PC-3 (cell line): ENCODE measurements around the gene CAPG. TPM values are rescaled to one million over a fixed set of nuclear protein-coding genes. Genes with fewer than 3 reads are reported as not detected.

ENCODE experiments used
- ATAC-seq: fragments of 200-7000 bp; cut with Tn5 transposase; 2 replicates; pipeline ENCODE4 v1.9.1; 2020; ENCODE audit warnings: mild to moderate bottlenecking, moderate library complexity
- BruUV-seq: library from RNA; stranded (reverse); fragments of 400-500 nt; replicated peaks from 2 replicates; lab custom pipeline; 2021; lab: Mats Ljungman, UMichigan
- CTCF ChIA-PET: fragments of 300-600 bp; sonication (Branson Sonifier 250); formaldehyde crosslinking; loops from one replicate; lab custom pipeline; 2022; ENCODE audit warnings: antibody characterized with exemption; lab: Charles Lee
- POLR2A ChIA-PET: fragments of 300-600 bp; sonication (Branson Sonifier 250); formaldehyde crosslinking; loops from one replicate; lab custom pipeline; 2022; ENCODE audit warnings: antibody characterized with exemption; ENCODE audit not compliant: unreplicated experiment; lab: Charles Lee
- DNase-seq: peaks from one replicate; pipeline ENCODE4 v3.0.0-alpha.2; 2015
- H2AFZ ChIP-seq: fragments of 300-600 bp; sonication (generic); 2 replicates; pipeline ENCODE4 v1.6.0; 2016; ENCODE audit warnings: antibody characterized with exemption, low read length
- H3F3A ChIP-seq: fragments of 300-600 bp; sonication (generic); one replicate; pipeline ENCODE4 v1.6.0; 2017; ENCODE audit warnings: antibody characterized with exemption, low read length, control low read depth, mild to moderate bottlenecking; ENCODE audit not compliant: unreplicated experiment
- H3K27ac ChIP-seq: fragments of 300-600 bp; sonication (generic); 2 replicates; pipeline ENCODE4 v1.5.1; 2016; ENCODE audit warnings: mild to moderate bottlenecking, low read length
- H3K27me3 ChIP-seq: fragments of 300-600 bp; sonication (generic); 2 replicates; pipeline ENCODE4 v1.6.1; 2016; ENCODE audit warnings: low read length, mixed read lengths
- H3K36me3 ChIP-seq: fragments of 300-600 bp; sonication (generic); 2 replicates; pipeline ENCODE4 v1.6.1; 2016; ENCODE audit warnings: low read depth, mixed run types, low read length, mixed read lengths
- H3K4me1 ChIP-seq: fragments of 300-600 bp; sonication (generic); 2 replicates; pipeline ENCODE4 v1.5.1; 2016; ENCODE audit warnings: low read length; ENCODE audit not compliant: insufficient read depth
- H3K4me2 ChIP-seq: fragments of 300-600 bp; sonication (generic); 2 replicates; pipeline ENCODE4 v1.6.0; 2016; ENCODE audit warnings: low read length
- H3K4me3 ChIP-seq: fragments of 300-600 bp; sonication (generic); 2 replicates; pipeline ENCODE4 v1.5.1; 2016; ENCODE audit warnings: mild to moderate bottlenecking, low read length, mixed read lengths
- H3K79me2 ChIP-seq: fragments of 300-600 bp; sonication (generic); 2 replicates; pipeline ENCODE4 v1.6.1; 2017; ENCODE audit warnings: low read length, mixed read lengths
- H3K9ac ChIP-seq: fragments of 300-600 bp; sonication (generic); 2 replicates; pipeline ENCODE4 v1.6.0; 2016; ENCODE audit warnings: mild to moderate bottlenecking, low read length
- H3K9me2 ChIP-seq: fragments of 300-600 bp; sonication (generic); replicated peaks from 2 replicates; pipeline ENCODE4 v1.6.1; 2016; ENCODE audit warnings: mixed run types, low read length, mixed read lengths
- H3K9me3 ChIP-seq: fragments of 300-600 bp; sonication (generic); 2 replicates; pipeline ENCODE4 v1.6.1; 2016; ENCODE audit warnings: low read length, mixed read lengths
- H4K20me1 ChIP-seq: fragments of 300-600 bp; sonication (generic); 2 replicates; pipeline ENCODE4 v1.6.1; 2016; ENCODE audit warnings: low read length, mixed read lengths
- CTCF ChIP-seq: fragments of 300-600 bp; sonication (generic); conservative IDR thresholded peaks from 2 replicates; pipeline ENCODE4 v1.5.1; 2017; ENCODE audit warnings: antibody characterized with exemption, low read depth, mild to moderate bottlenecking, low read length
- EZH2 ChIP-seq: fragments of 300-600 bp; sonication (generic); IDR thresholded peaks from one replicate; pipeline ENCODE4 v1.6.1; 2017; ENCODE audit warnings: antibody characterized with exemption, mild to moderate bottlenecking, low read length; ENCODE audit not compliant: unreplicated experiment
- EZH2phosphoT487 ChIP-seq: fragments of 300-600 bp; sonication (generic); IDR thresholded peaks from 2 replicates; pipeline ENCODE4 v1.6.1; 2018; ENCODE audit warnings: mild to moderate bottlenecking, antibody characterized with exemption, low read length, borderline replicate concordance
- intact Hi-C: fragments of 100-400 bp; cut with micrococcal nuclease; formaldehyde crosslinking; loops from 2 replicates; pipeline ENCODE4 v1.9.0; 2023
- total RNA-seq: library from RNA; depleted of rRNA; stranded (reverse); fragments of >200 nt; gene quantifications from 2 replicates; pipeline ENCODE4 v1.2.3, GENCODE V29; 2014

Gene CAPG
- total RNA-seq, 1 experiment from 2014 or later: 221 TPM

- peaks cover 19% of the 10 kb centered on the region for H3K4me1 ChIP-seq
- H3K9me2 ChIP-seq: no peaks in the 10 kb centered on the region
- ChIA-PET POLR2A (no interaction called here), CTCF (no interaction called here)
- DNase-seq (no peak), ATAC-seq (no peak)
- no peaks in the 10 kb centered on the region for H3K27me3 ChIP-seq
- H3F3A ChIP-seq: no peaks in the 10 kb centered on the region
- H3K9me3 ChIP-seq: no peaks in the 10 kb centered on the region
- no peak overlapping the region for H3K27ac ChIP-seq
- H4K20me1 ChIP-seq: no peaks in the 10 kb centered on the region
- no peaks in the 10 kb centered on the region for H3K79me2 ChIP-seq
- intact Hi-C loops: no loop called here
- no peak overlapping the region for H3K4me3 ChIP-seq
- TF ChIP-seq EZH2 (no peak), CTCF (no peak), EZH2phosphoT487 (no peak)
- no peak overlapping the region for H3K4me2 ChIP-seq
- no peak overlapping the region for H3K9ac ChIP-seq
- H3K36me3 ChIP-seq: peaks cover 11% of the 10 kb centered on the region; the same call in 1 of the 2 replicates
- no TSS peak for BruUV-seq
- no peak overlapping the region for H2AFZ ChIP-seq
Observed at GRCh38 chr2:85394976-85395375, 15.2 kb downstream of the CAPG start.

- Histone ChIP-seq H3K9ac (no peak overlapping the region), H3K27ac (no peak overlapping the region), H3K9me2 (no peaks in the 10 kb centered on the region), H2AFZ (no peak overlapping the region), H3K27me3 (no peaks in the 10 kb centered on the region), H3F3A (no peaks in the 10 kb centered on the region), H3K4me2 (no peak overlapping the region), H3K79me2 (no peaks in the 10 kb centered on the region), H3K9me3 (no peaks in the 10 kb centered on the region), H3K36me3 (peaks cover 11% of the 10 kb centered on the region; the same call in 1 of the 2 replicates), H3K4me3 (no peak overlapping the region), H4K20me1 (no peaks in the 10 kb centered on the region), H3K4me1 (peaks cover 19% of the 10 kb centered on the region)
- no peak for ATAC-seq
- intact Hi-C loops: no loop called here
- ChIA-PET POLR2A (no interaction called here), CTCF (no interaction called here)
- TF ChIP-seq EZH2 (no peak), CTCF (no peak), EZH2phosphoT487 (no peak)
- no peak for DNase-seq
- BruUV-seq: no TSS peak
Observed at GRCh38 chr2:85394261-85394681, 15.9 kb downstream of the CAPG start.

- TF ChIP-seq CTCF (no peak), EZH2phosphoT487 (no peak), EZH2 (no peak)
- H3K9me3 ChIP-seq: no peaks in the 10 kb centered on the region
- H4K20me1 ChIP-seq: no peaks in the 10 kb centered on the region
- H3F3A ChIP-seq: no peaks in the 10 kb centered on the region
- no peak overlapping the region for H3K27ac ChIP-seq
- H3K4me3 ChIP-seq: no peak overlapping the region
- H2AFZ ChIP-seq: no peak overlapping the region
- BruUV-seq: TSS peak; percentile 12
- H3K36me3 ChIP-seq: peaks cover 13% of the 10 kb centered on the region; the same call in 1 of the 2 replicates
- H3K27me3 ChIP-seq: no peaks in the 10 kb centered on the region
- peak; percentile 39; the same call in 1 of the 2 replicates for ATAC-seq
- H3K4me2 ChIP-seq: no peak overlapping the region
- peak; percentile 21 for DNase-seq
- ChIA-PET CTCF (no interaction called here), POLR2A (interaction anchor here (0.7 kb wide), 1 partner anchor 23 kb away, joined by 6 read pairs; no protein-coding TSS in a partner anchor)
- intact Hi-C loops: no loop called here
- H3K4me1 ChIP-seq: peaks cover 19% of the 10 kb centered on the region
- no peak overlapping the region for H3K9ac ChIP-seq
- no peaks in the 10 kb centered on the region for H3K79me2 ChIP-seq
- H3K9me2 ChIP-seq: no peaks in the 10 kb centered on the region
Observed at GRCh38 chr2:85393836-85394235, 16.3 kb downstream of the CAPG start.
